Neural progenitor cell (in vitro differentiated cells): ENCODE measurements around the gene JAK1.

Experiments
- CTCF ChIP-seq: fragments of 200-600 bp; sonication (generic); IDR thresholded peaks from 2 replicates; pipeline ENCODE4 v1.5.1; 2017; ENCODE audit warnings: antibody characterized with exemption, mild to moderate bottlenecking
- EZH2phosphoT487 ChIP-seq: fragments of 200-600 bp; sonication (generic); IDR thresholded peaks from 2 replicates; pipeline ENCODE4 v1.6.1; 2017; ENCODE audit warnings: antibody characterized with exemption

GRCh38 chr1:64875101-64875500, 91.2 kb downstream of the JAK1 start:
- TF ChIP-seq EZH2phosphoT487 (no peak), CTCF (no peak)
